ENCODE data around the gene LPAR2.
"Not testable (repeated sequence)": the region's sequence is repeated elsewhere in the genome, so short reads cannot be mapped to it uniquely, and the experiment has no call there.

LPAR2 gene

GRCh38 chr19:19615086-19615485 is 12.9 kb downstream of the LPAR2 start:
- no peaks in the 10 kb centered on the region for H3K36me3 ChIP-seq (ENCODE audit: insufficient read depth, insufficient read length, low read length)
- H3K4me3 ChIP-seq (ENCODE audit: insufficient read length, low read depth), result no peak overlapping the region
- no peak for DNase-seq (ENCODE audit: low read depth, low spot score)
- H3K27me3 ChIP-seq (ENCODE audit: insufficient read depth, insufficient read length), result no peaks in the 10 kb centered on the region
- peaks cover 3% of the 10 kb centered on the region for H3K4me1 ChIP-seq (ENCODE audit: insufficient read depth, insufficient read length)
- H3K9me3 ChIP-seq (ENCODE audit: insufficient read depth, low read length), result no peaks in the 10 kb centered on the region
- no peak overlapping the region for H3K9ac ChIP-seq (ENCODE audit: insufficient read length, low read depth)
- no peak for TF ChIP-seq ZNF274 (IDR thresholded peaks at IDR 0.05; ENCODE audit: low read depth, low read length)
- no peak for TF ChIP-seq YY1 (IDR thresholded peaks at IDR 0.05; ENCODE audit: insufficient read depth, insufficient read length)
- TF ChIP-seq SUZ12 (IDR thresholded peaks at IDR 0.05; ENCODE audit: extremely low read depth, insufficient read depth, insufficient read length), result no peak

GRCh38 chr19:19613506-19613905 is 14.5 kb downstream of the LPAR2 start:
- peak overlapping the region; percentile 27 for H3K9ac ChIP-seq (ENCODE audit: insufficient read length, low read depth)
- no peaks in the 10 kb centered on the region for H3K27me3 ChIP-seq (ENCODE audit: insufficient read depth, insufficient read length)
- H3K4me3 ChIP-seq (ENCODE audit: insufficient read length, low read depth), result no peak overlapping the region
- H3K9me3 ChIP-seq (ENCODE audit: insufficient read depth, low read length), result no peaks in the 10 kb centered on the region
- no peak for DNase-seq (ENCODE audit: low read depth, low spot score)
- peaks cover 10% of the 10 kb centered on the region for H3K36me3 ChIP-seq (ENCODE audit: insufficient read depth, insufficient read length, low read length)
- TF ChIP-seq YY1 (IDR thresholded peaks at IDR 0.05; ENCODE audit: insufficient read depth, insufficient read length), result no peak
- no peak for TF ChIP-seq SUZ12 (IDR thresholded peaks at IDR 0.05; ENCODE audit: extremely low read depth, insufficient read depth, insufficient read length)
- TF ChIP-seq ZNF274 (IDR thresholded peaks at IDR 0.05; ENCODE audit: low read depth, low read length), result no peak
- H3K4me1 ChIP-seq (ENCODE audit: insufficient read depth, insufficient read length), result peaks cover 7% of the 10 kb centered on the region

DNA sequence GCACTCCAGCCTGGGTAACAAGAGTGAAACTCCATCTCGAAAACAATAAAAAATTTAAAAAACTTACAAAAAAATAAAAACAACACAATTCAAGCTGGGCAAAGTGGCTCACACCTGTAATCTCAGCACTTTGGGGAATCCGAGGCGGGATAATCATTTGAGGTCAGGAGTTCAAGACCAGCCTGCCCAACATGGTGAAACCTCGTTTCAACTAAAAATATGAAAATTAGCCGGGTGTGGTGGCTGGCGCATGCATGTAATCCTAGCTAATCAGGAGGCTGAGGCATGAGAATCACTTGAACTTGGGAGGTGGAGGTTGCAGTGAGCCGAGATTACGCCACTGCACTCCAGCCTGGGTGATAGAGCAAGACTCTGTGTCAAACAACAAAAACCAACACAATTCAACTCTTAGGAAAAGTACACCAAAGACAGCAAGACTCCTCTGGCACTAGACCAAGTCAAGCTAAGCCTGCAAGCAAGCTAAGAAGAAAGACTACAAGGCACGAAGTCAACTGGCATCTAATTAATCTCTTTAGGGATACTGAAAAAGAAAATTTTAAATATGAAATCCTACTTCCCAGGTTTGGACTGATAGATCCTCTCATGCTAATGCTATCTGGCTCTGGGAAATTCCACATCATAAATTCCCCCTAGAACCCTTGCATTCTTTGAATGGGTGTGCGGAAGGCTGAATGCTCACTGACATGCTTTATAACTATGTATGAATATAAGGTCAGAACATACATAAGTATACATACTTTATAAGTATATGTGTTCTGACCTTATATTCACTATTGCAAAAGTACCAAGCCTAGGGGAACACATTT is 17.4 kb downstream of the LPAR2 start:
- Histone ChIP-seq H3K9me3 (ENCODE audit: insufficient read depth, low read length) (no peaks in the 10 kb centered on the region), H3K36me3 (ENCODE audit: insufficient read depth, insufficient read length, low read length) (peaks cover 13% of the 10 kb centered on the region), H3K9ac (ENCODE audit: insufficient read length, low read depth) (no peak overlapping the region), H3K27me3 (ENCODE audit: insufficient read depth, insufficient read length) (no peaks in the 10 kb centered on the region), H3K4me3 (ENCODE audit: insufficient read length, low read depth) (no peak overlapping the region), H3K4me1 (ENCODE audit: insufficient read depth, insufficient read length) (peaks cover 11% of the 10 kb centered on the region)
- DNase-seq (ENCODE audit: low read depth, low spot score), result no peak
- TF ChIP-seq YY1 (IDR thresholded peaks at IDR 0.05; ENCODE audit: insufficient read depth, insufficient read length) (no peak), ZNF274 (IDR thresholded peaks at IDR 0.05; ENCODE audit: low read depth, low read length) (no peak), SUZ12 (IDR thresholded peaks at IDR 0.05; ENCODE audit: extremely low read depth, insufficient read depth, insufficient read length) (no peak)

DNA sequence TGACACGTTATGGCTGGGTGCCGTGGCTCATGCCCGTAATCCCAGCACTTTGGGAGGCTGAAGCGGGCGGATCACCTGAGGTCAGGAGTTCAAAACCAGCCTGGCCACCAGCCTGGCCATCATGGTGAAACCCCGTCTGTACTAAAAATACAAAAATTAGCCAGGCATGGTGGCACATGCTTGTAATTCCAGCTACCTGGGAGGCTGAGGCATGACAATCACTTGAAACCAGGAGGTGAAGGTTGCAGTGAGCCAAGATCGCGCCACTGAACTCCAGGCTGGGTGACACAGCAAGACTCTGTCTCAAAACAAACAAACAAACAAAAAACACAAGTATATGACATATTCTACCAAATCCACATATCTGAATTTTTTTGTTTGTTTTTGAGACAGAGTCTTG is 21.3 kb downstream of the LPAR2 start:
- Histone ChIP-seq H3K4me1 (ENCODE audit: insufficient read depth, insufficient read length) (peaks cover 14% of the 10 kb centered on the region), H3K36me3 (ENCODE audit: insufficient read depth, insufficient read length, low read length) (peaks cover 14% of the 10 kb centered on the region)
- not testable (repeated sequence) for H3K4me3 ChIP-seq (ENCODE audit: insufficient read length, low read depth); H3K27me3 ChIP-seq (ENCODE audit: insufficient read depth, insufficient read length); DNase-seq (ENCODE audit: low read depth, low spot score); H3K9me3 ChIP-seq (ENCODE audit: insufficient read depth, low read length); H3K9ac ChIP-seq (ENCODE audit: insufficient read length, low read depth)

GRCh38 chr19:19606021-19606420 is 22.0 kb downstream of the LPAR2 start:
- Histone ChIP-seq H3K36me3 (ENCODE audit: insufficient read depth, insufficient read length, low read length) (peaks cover 17% of the 10 kb centered on the region), H3K27me3 (ENCODE audit: insufficient read depth, insufficient read length) (no peaks in the 10 kb centered on the region), H3K4me3 (ENCODE audit: insufficient read length, low read depth) (no peak overlapping the region), H3K9ac (ENCODE audit: insufficient read length, low read depth) (no peak overlapping the region), H3K4me1 (ENCODE audit: insufficient read depth, insufficient read length) (peaks cover 14% of the 10 kb centered on the region), H3K9me3 (ENCODE audit: insufficient read depth, low read length) (no peaks in the 10 kb centered on the region)
- no peak for TF ChIP-seq ZNF274 (IDR thresholded peaks at IDR 0.05; ENCODE audit: low read depth, low read length)
- TF ChIP-seq YY1 (IDR thresholded peaks at IDR 0.05; ENCODE audit: insufficient read depth, insufficient read length), result no peak
- TF ChIP-seq SUZ12 (IDR thresholded peaks at IDR 0.05; ENCODE audit: extremely low read depth, insufficient read depth, insufficient read length), result no peak
- DNase-seq (ENCODE audit: low read depth, low spot score), result no peak

GRCh38 chr19:19602713-19603324 is 25.2 kb downstream of the LPAR2 start:
- no peak overlapping the region for H3K9ac ChIP-seq (ENCODE audit: insufficient read length, low read depth)
- no peaks in the 10 kb centered on the region for H3K27me3 ChIP-seq (ENCODE audit: insufficient read depth, insufficient read length)
- no peak for TF ChIP-seq YY1 (IDR thresholded peaks at IDR 0.05; ENCODE audit: insufficient read depth, insufficient read length)
- no peak for TF ChIP-seq SUZ12 (IDR thresholded peaks at IDR 0.05; ENCODE audit: extremely low read depth, insufficient read depth, insufficient read length)
- TF ChIP-seq ZNF274 (IDR thresholded peaks at IDR 0.05; ENCODE audit: low read depth, low read length), result no peak
- DNase-seq (ENCODE audit: low read depth, low spot score), result no peak
- peaks cover 20% of the 10 kb centered on the region for H3K36me3 ChIP-seq (ENCODE audit: insufficient read depth, insufficient read length, low read length)
- no peaks in the 10 kb centered on the region for H3K9me3 ChIP-seq (ENCODE audit: insufficient read depth, low read length)
- H3K4me3 ChIP-seq (ENCODE audit: insufficient read length, low read depth), result no peak overlapping the region
- H3K4me1 ChIP-seq (ENCODE audit: insufficient read depth, insufficient read length), result peaks cover 7% of the 10 kb centered on the region

DNA sequence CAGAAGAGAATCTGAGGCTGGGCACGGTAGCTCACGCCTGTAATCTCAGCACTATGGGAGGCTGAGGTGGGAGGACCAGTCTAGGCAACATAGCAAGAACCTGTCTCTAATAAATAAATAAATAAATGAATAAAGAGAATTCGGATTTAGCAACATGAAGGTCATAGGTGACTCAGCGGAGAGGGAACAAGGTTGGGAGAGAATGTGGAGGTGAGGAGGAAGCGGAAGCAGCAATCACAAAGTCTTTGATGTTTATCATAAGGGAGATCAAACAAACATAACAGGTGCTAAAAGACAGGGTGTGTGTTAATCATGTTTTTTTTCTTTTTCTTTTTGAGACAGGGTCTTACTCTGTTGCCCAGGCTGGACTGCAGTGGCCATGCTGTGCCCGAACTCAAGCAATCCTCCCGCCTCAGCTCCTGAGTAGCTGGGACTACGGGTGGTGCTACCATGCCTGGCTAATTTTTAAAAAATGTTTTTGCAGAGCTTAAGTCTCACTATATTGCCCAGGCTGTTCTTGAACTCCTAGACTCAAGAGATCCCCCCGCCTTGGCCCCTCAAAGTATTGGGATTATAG is 25.8 kb downstream of the LPAR2 start:
- H3K4me3 ChIP-seq (ENCODE audit: insufficient read length, low read depth), result no peak overlapping the region
- DNase-seq (ENCODE audit: low read depth, low spot score), result no peak
- H3K9ac ChIP-seq (ENCODE audit: insufficient read length, low read depth), result no peak overlapping the region
- no peaks in the 10 kb centered on the region for H3K27me3 ChIP-seq (ENCODE audit: insufficient read depth, insufficient read length)
- peaks cover 7% of the 10 kb centered on the region for H3K4me1 ChIP-seq (ENCODE audit: insufficient read depth, insufficient read length)
- TF ChIP-seq YY1 (IDR thresholded peaks at IDR 0.05; ENCODE audit: insufficient read depth, insufficient read length), result no peak
- no peak for TF ChIP-seq ZNF274 (IDR thresholded peaks at IDR 0.05; ENCODE audit: low read depth, low read length)
- no peak for TF ChIP-seq SUZ12 (IDR thresholded peaks at IDR 0.05; ENCODE audit: extremely low read depth, insufficient read depth, insufficient read length)
- H3K9me3 ChIP-seq (ENCODE audit: insufficient read depth, low read length), result no peaks in the 10 kb centered on the region
- peaks cover 26% of the 10 kb centered on the region for H3K36me3 ChIP-seq (ENCODE audit: insufficient read depth, insufficient read length, low read length)
